Activated B cell treated with CpG ODN at 0.5 μM for 24 hours (primary cell): ENCODE results near the gene LPIN2. TPM values are rescaled to one million over a fixed set of nuclear protein-coding genes. Genes with fewer than 3 reads are reported as not detected.
A peak's percentile ranks its signal among the peaks of the same experiment; 100 is the strongest.

Experiments
- ATAC-seq: fragments of 200-7000 bp; cut with Tn5 transposase; one replicate; pipeline ENCODE4 v1.10.0; 2021; ENCODE audit warnings: low read depth, mild to moderate bottlenecking, moderate library complexity
- CTCF ChIA-PET: fragments of 350-600 bp; sonication (Branson Sonifier 250); formaldehyde crosslinking; loops from one replicate; lab custom pipeline; 2021; ENCODE audit warnings: antibody characterized with exemption; lab: Charles Lee
- POLR2A ChIA-PET: fragments of 350-600 bp; sonication (Branson Sonifier 250); formaldehyde crosslinking; loops from one replicate; lab custom pipeline; 2021; ENCODE audit warnings: antibody characterized with exemption; lab: Charles Lee
- DNase-seq: peaks from one replicate; pipeline ENCODE4 v3.0.0; 2022
- H3K27ac Mint-ChIP-seq: one replicate; pipeline ENCODE4 v1.8.0; 2020; ENCODE audit warnings: mixed read lengths
- H3K27me3 Mint-ChIP-seq: one replicate; pipeline ENCODE4 v1.8.0; 2021; ENCODE audit warnings: mixed read lengths
- H3K36me3 Mint-ChIP-seq: one replicate; pipeline ENCODE4 v1.8.0; 2021; ENCODE audit warnings: low read depth, mixed read lengths
- H3K4me1 Mint-ChIP-seq: one replicate; pipeline ENCODE4 v1.8.0; 2021; ENCODE audit warnings: mixed read lengths
- H3K4me3 Mint-ChIP-seq: one replicate; pipeline ENCODE4 v1.8.0; 2020; ENCODE audit warnings: mild to moderate bottlenecking, mixed read lengths
- H3K9me3 Mint-ChIP-seq: one replicate; pipeline ENCODE4 v1.8.0; 2020; ENCODE audit warnings: mixed read lengths
- CTCF ChIP-seq: fragments of 200-600 bp; IDR thresholded peaks from one replicate; pipeline ENCODE4 v1.8.0; 2022; ENCODE audit warnings: antibody characterized with exemption, mild to moderate bottlenecking
- intact Hi-C: fragments of 100-400 bp; cut with micrococcal nuclease; formaldehyde crosslinking; loops from one replicate; pipeline ENCODE4 v1.15.1; 2024
- total RNA-seq: library from RNA; stranded (reverse); gene quantifications from 2 replicates; pipeline ENCODE4 v1.2.3, GENCODE V29; 2022

Gene LPIN2
- total RNA-seq, 1 donor from 2014 or later = 24.4 TPM

GRCh38 chr18:2969695-2970094 lies 43.2 kb downstream of the LPIN2 start:
- Mint-ChIP-seq H3K27ac (peak overlapping the region; percentile 94), H3K36me3 (peaks cover 2% of the 10 kb centered on the region), H3K27me3 (no peaks in the 10 kb centered on the region), H3K4me3 (peak overlapping the region; percentile 25), H3K9me3 (no peaks in the 10 kb centered on the region), H3K4me1 (peaks cover 81% of the 10 kb centered on the region)
- intact Hi-C loops = loop anchor here (2.0 to 5.0 kb wide), 2 partner anchors 15 to 433 kb away; no protein-coding TSS in a partner anchor
- no peak for TF ChIP-seq CTCF
- ATAC-seq = no peak
- no peak for DNase-seq
- ChIA-PET POLR2A (interaction anchor here (1.0 to 14.6 kb wide), 6 partner anchors 10 to 278 kb away, joined by 3 to 294 read pairs (median 8); partner anchors contain the start of gene MYL12A), CTCF (interaction anchor here (1.0 to 2.5 kb wide), 6 partner anchors 8 to 277 kb away, joined by 3 to 9 read pairs (median 6); no protein-coding TSS in a partner anchor)

- CTCF ChIA-PET = interaction anchor here (0.7 to 2.5 kb wide), 6 partner anchors 9 to 278 kb away, joined by 3 to 10 read pairs (median 4); no protein-coding TSS in a partner anchor
- no peak for ATAC-seq
Measured at GRCh38 chr18:2968606-2969005, 44.3 kb downstream of the LPIN2 start.

GRCh38 chr18:2967820-2968219 lies 45.1 kb downstream of the LPIN2 start:
- CTCF ChIA-PET = interaction anchor here (1.2 to 2.5 kb wide), 3 partner anchors 11 to 35 kb away, joined by 3 to 10 read pairs (median 9); no protein-coding TSS in a partner anchor
- ATAC-seq (no peak), DNase-seq (no peak)
- intact Hi-C loops = no loop called here
- H3K9me3 Mint-ChIP-seq = no peaks in the 10 kb centered on the region
- no peak for TF ChIP-seq CTCF
- peaks cover 92% of the 10 kb centered on the region for H3K4me1 Mint-ChIP-seq
- H3K27me3 Mint-ChIP-seq = no peaks in the 10 kb centered on the region
- POLR2A ChIA-PET = interaction anchor here (0.6 to 14.6 kb wide), 9 partner anchors 9 to 618 kb away, joined by 3 to 294 read pairs (median 3); partner anchors contain the start of gene MYL12A
- no peaks in the 10 kb centered on the region for H3K36me3 Mint-ChIP-seq
- peak overlapping the region; percentile 94 for H3K27ac Mint-ChIP-seq
- H3K4me3 Mint-ChIP-seq = peak overlapping the region; percentile 50

More at GRCh38 chr18:2968606-2969005, 44.3 kb downstream of the LPIN2 start:
- Mint-ChIP-seq H3K27ac (peak overlapping the region; percentile 94), H3K9me3 (no peaks in the 10 kb centered on the region), H3K36me3 (no peaks in the 10 kb centered on the region), H3K4me1 (peaks cover 91% of the 10 kb centered on the region), H3K27me3 (no peaks in the 10 kb centered on the region), H3K4me3 (peak overlapping the region; percentile 50)
- intact Hi-C loops = no loop called here
- no peak for DNase-seq
- POLR2A ChIA-PET = interaction anchor here (0.8 to 14.6 kb wide), 7 partner anchors 9 to 483 kb away, joined by 3 to 294 read pairs (median 4); no protein-coding TSS in a partner anchor
- no peak for TF ChIP-seq CTCF

GRCh38 chr18:2967357-2967756 lies 45.6 kb downstream of the LPIN2 start:
- intact Hi-C loops = no loop called here
- Mint-ChIP-seq H3K27me3 (no peaks in the 10 kb centered on the region), H3K4me3 (peak overlapping the region; percentile 65)

More at GRCh38 chr18:2967357-2967756, 45.6 kb downstream of the LPIN2 start:
- ChIA-PET CTCF (interaction anchor here (2.3 to 2.5 kb wide), 2 partner anchors 10 to 18 kb away, joined by 9 to 10 read pairs; no protein-coding TSS in a partner anchor), POLR2A (interaction anchor here (0.5 to 14.6 kb wide), 12 partner anchors 8 to 618 kb away, joined by 3 to 294 read pairs (median 4); partner anchors contain the start of gene MYL12A)
- peak overlapping the region; percentile 94 for H3K27ac Mint-ChIP-seq
- peaks cover 92% of the 10 kb centered on the region for H3K4me1 Mint-ChIP-seq
- H3K9me3 Mint-ChIP-seq = no peaks in the 10 kb centered on the region
- ATAC-seq (no peak), DNase-seq (no peak)
- no peaks in the 10 kb centered on the region for H3K36me3 Mint-ChIP-seq
- no peak for TF ChIP-seq CTCF
